Activated T-helper 1 cell treated with anti-CD3 and anti-CD28 coated beads, Interleukin-12 subunit alpha, Interleukin-12 subunit beta, Interleukin-2, Interleukin-4 antibody, amounts not matched to agents 30 ng/mL and 10 ng/mL and 1 ng/mL, durations not matched to agents 14 hours and 24 hours and 36 hours (primary cell): Measurements from ENCODE around the gene WFIKKN2. TPM values are rescaled to one million over a fixed set of nuclear protein-coding genes. Genes with fewer than 3 reads are reported as not detected.
A peak's percentile ranks its signal among the peaks of the same experiment; 100 is the strongest.

Experiments
- DNase-seq: peaks from one replicate; pipeline ENCODE4 v3.0.0; 2021; ENCODE audit warnings: low spot score
- H3K27ac Mint-ChIP-seq: one replicate; pipeline ENCODE4 v1.8.0; 2021; ENCODE audit warnings: mild to moderate bottlenecking, mixed read lengths
- H3K27me3 Mint-ChIP-seq: one replicate; pipeline ENCODE4 v1.8.0; 2022; ENCODE audit warnings: mild to moderate bottlenecking, moderate library complexity, mixed read lengths; ENCODE audit not compliant: insufficient read depth
- H3K36me3 Mint-ChIP-seq: one replicate; pipeline ENCODE4 v1.8.0; 2021; ENCODE audit warnings: low read depth, mixed read lengths
- H3K4me1 Mint-ChIP-seq: one replicate; pipeline ENCODE4 v1.8.0; 2021; ENCODE audit warnings: low read depth, mixed read lengths
- H3K4me3 Mint-ChIP-seq: one replicate; pipeline ENCODE4 v1.8.0; 2021; ENCODE audit warnings: mild to moderate bottlenecking, moderate library complexity, mixed read lengths
- H3K9me3 Mint-ChIP-seq: one replicate; pipeline ENCODE4 v1.8.0; 2021; ENCODE audit warnings: mixed read lengths
- intact Hi-C: fragments of 100-400 bp; cut with micrococcal nuclease; formaldehyde crosslinking; loops from one replicate; pipeline ENCODE4 v1.15.1; 2024
- total RNA-seq: library from RNA; stranded (reverse); gene quantifications from 2 replicates; pipeline ENCODE4 v1.2.3, GENCODE V29; 2022

The WFIKKN2 gene
- total RNA-seq, 1 donor from 2014 or later = not detected

GRCh38 chr17:50841277-50841948, 6.0 kb downstream of the WFIKKN2 start:
- no peaks in the 10 kb centered on the region for H3K9me3 Mint-ChIP-seq
- no peak overlapping the region for H3K27ac Mint-ChIP-seq
- H3K27me3 Mint-ChIP-seq = no peaks in the 10 kb centered on the region
- intact Hi-C loops = loop anchor here (1.0 kb wide), 1 partner anchor 24 kb away; no protein-coding TSS in a partner anchor
- H3K4me3 Mint-ChIP-seq = no peak overlapping the region
- DNase-seq = no peak
- no peaks in the 10 kb centered on the region for H3K36me3 Mint-ChIP-seq
- H3K4me1 Mint-ChIP-seq = no peaks in the 10 kb centered on the region

- Mint-ChIP-seq H3K4me1 (no peaks in the 10 kb centered on the region), H3K4me3 (no peak overlapping the region), H3K36me3 (no peaks in the 10 kb centered on the region), H3K27ac (no peak overlapping the region), H3K27me3 (no peaks in the 10 kb centered on the region), H3K9me3 (no peaks in the 10 kb centered on the region)
- DNase-seq = no peak
- intact Hi-C loops = loop anchor here (1.0 kb wide), 3 partner anchors 25 to 295 kb away; partner anchors contain the start of gene SPATA20
These were observed 6.6 kb downstream of the WFIKKN2 start for GRCh38 chr17:50841949-50842354.

- DNase-seq = no peak
- intact Hi-C loops = loop anchor here (1.0 kb wide), 2 partner anchors 59 to 295 kb away; partner anchors contain the start of gene SPATA20
- Mint-ChIP-seq H3K9me3 (no peaks in the 10 kb centered on the region), H3K4me1 (no peaks in the 10 kb centered on the region), H3K27me3 (no peaks in the 10 kb centered on the region), H3K4me3 (no peak overlapping the region), H3K27ac (no peak overlapping the region), H3K36me3 (no peaks in the 10 kb centered on the region)
These were observed 7.2 kb downstream of the WFIKKN2 start for GRCh38 chr17:50842506-50843149.

- Mint-ChIP-seq H3K27ac (no peak overlapping the region), H3K36me3 (no peaks in the 10 kb centered on the region), H3K4me1 (no peaks in the 10 kb centered on the region), H3K4me3 (no peak overlapping the region), H3K9me3 (no peaks in the 10 kb centered on the region), H3K27me3 (no peaks in the 10 kb centered on the region)
- intact Hi-C loops = no loop called here
- DNase-seq = no peak
These were observed 7.9 kb downstream of the WFIKKN2 start for GRCh38 chr17:50843150-50843905.

GRCh38 chr17:50844117-50844700, 8.8 kb downstream of the WFIKKN2 start:
- intact Hi-C loops = no loop called here
- no peak for DNase-seq
- Mint-ChIP-seq H3K27me3 (no peaks in the 10 kb centered on the region), H3K27ac (no peak overlapping the region), H3K4me1 (no peaks in the 10 kb centered on the region), H3K9me3 (no peaks in the 10 kb centered on the region), H3K4me3 (no peak overlapping the region), H3K36me3 (no peaks in the 10 kb centered on the region)

- H3K4me1 Mint-ChIP-seq = no peaks in the 10 kb centered on the region
- no peaks in the 10 kb centered on the region for H3K9me3 Mint-ChIP-seq
- no peaks in the 10 kb centered on the region for H3K36me3 Mint-ChIP-seq
- no peak overlapping the region for H3K4me3 Mint-ChIP-seq
- intact Hi-C loops = no loop called here
- DNase-seq = no peak
- H3K27ac Mint-ChIP-seq = no peak overlapping the region
- no peaks in the 10 kb centered on the region for H3K27me3 Mint-ChIP-seq
These were observed 10.1 kb downstream of the WFIKKN2 start for GRCh38 chr17:50845240-50846147.

- peaks cover 11% of the 10 kb centered on the region for H3K4me1 Mint-ChIP-seq
- H3K9me3 Mint-ChIP-seq = no peaks in the 10 kb centered on the region
- H3K36me3 Mint-ChIP-seq = no peaks in the 10 kb centered on the region
- intact Hi-C loops = no loop called here
- H3K4me3 Mint-ChIP-seq = no peak overlapping the region
- no peaks in the 10 kb centered on the region for H3K27me3 Mint-ChIP-seq
- no peak for DNase-seq
- no peak overlapping the region for H3K27ac Mint-ChIP-seq
These were observed 12.2 kb downstream of the WFIKKN2 start for GRCh38 chr17:50847566-50847965.

- Mint-ChIP-seq H3K9me3 (no peaks in the 10 kb centered on the region), H3K27ac (no peak overlapping the region), H3K27me3 (peaks cover 1% of the 10 kb centered on the region), H3K4me3 (no peak overlapping the region), H3K4me1 (peaks cover 16% of the 10 kb centered on the region), H3K36me3 (no peaks in the 10 kb centered on the region)
- no peak for DNase-seq
- intact Hi-C loops = no loop called here
These were observed 12.7 kb downstream of the WFIKKN2 start for GRCh38 chr17:50848039-50848438.

GRCh38 chr17:50848711-50849110, 13.3 kb downstream of the WFIKKN2 start:
- Mint-ChIP-seq H3K4me3 (no peak overlapping the region), H3K36me3 (no peaks in the 10 kb centered on the region), H3K9me3 (no peaks in the 10 kb centered on the region), H3K27ac (no peak overlapping the region), H3K4me1 (peaks cover 18% of the 10 kb centered on the region), H3K27me3 (peaks cover 8% of the 10 kb centered on the region)
- intact Hi-C loops = no loop called here
- no peak for DNase-seq

- Mint-ChIP-seq H3K36me3 (no peaks in the 10 kb centered on the region), H3K27ac (no peak overlapping the region), H3K4me3 (no peak overlapping the region), H3K27me3 (peaks cover 16% of the 10 kb centered on the region), H3K9me3 (no peaks in the 10 kb centered on the region), H3K4me1 (peaks cover 23% of the 10 kb centered on the region)
- intact Hi-C loops = loop anchor here (5.0 kb wide), 2 partner anchors 202 to 302 kb away; partner anchors contain the start of gene NME1
- DNase-seq = no peak
These were observed 15.3 kb downstream of the WFIKKN2 start for GRCh38 chr17:50850640-50851039.

- Mint-ChIP-seq H3K9me3 (no peaks in the 10 kb centered on the region), H3K4me1 (peaks cover 27% of the 10 kb centered on the region), H3K27me3 (peaks cover 20% of the 10 kb centered on the region), H3K36me3 (no peaks in the 10 kb centered on the region), H3K4me3 (no peak overlapping the region), H3K27ac (peak overlapping the region; percentile 85)
- intact Hi-C loops = loop anchor here (5.0 kb wide), 2 partner anchors 199 to 299 kb away; partner anchors contain the start of gene NME1
- no peak for DNase-seq
These were observed 17.7 kb downstream of the WFIKKN2 start for GRCh38 chr17:50853015-50853615.
